ENCODE results near the gene LRRC71.
"Not testable (repeated sequence)": the region's sequence is repeated elsewhere in the genome, so short reads cannot be mapped to it uniquely, and the experiment has no call there.

LRRC71 gene

DNA sequence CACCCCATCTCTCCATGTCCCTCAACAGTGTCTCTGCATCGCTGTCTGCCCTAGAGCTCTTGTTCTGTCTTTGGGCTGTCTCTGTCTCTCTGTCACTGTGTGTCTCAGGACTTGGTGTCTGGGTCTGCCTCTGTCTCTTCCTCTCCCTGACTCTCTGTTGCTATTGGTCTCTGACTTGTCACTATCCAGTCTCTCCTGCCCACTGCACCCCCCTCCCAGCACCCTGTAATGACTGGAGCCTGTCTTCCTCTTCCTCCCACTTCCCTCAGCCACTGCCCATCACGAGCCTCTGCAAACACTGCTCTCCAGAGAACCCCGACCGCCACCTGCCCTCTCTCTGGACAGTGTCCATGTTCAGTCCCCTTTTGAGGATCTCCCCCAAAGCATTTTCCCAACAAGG lies 14.8 kb upstream of the LRRC71 start:
- DNase-seq (ENCODE audit: low spot score), result no peak

GRCh38 chr1:156906206-156906906 lies 14.1 kb upstream of the LRRC71 start:
- no peak for DNase-seq (ENCODE audit: low spot score)

DNA sequence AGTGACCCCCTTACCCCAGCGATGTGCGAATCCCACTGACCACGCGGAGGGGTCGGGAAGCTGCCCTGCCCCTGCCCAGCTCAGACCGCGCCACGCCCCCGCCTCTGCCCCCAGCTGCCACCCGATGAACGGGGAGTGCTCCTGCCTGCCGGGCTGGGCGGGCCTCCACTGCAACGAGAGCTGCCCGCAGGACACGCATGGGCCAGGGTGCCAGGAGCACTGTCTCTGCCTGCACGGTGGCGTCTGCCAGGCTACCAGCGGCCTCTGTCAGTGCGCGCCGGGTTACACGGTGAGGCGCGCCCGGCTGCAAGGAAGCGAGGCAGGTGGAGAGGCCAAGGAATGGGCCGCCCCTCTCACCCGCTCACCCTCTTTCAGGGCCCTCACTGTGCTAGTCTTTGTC lies 11.9 kb upstream of the LRRC71 start:
- no peak for DNase-seq (ENCODE audit: low spot score)

DNA sequence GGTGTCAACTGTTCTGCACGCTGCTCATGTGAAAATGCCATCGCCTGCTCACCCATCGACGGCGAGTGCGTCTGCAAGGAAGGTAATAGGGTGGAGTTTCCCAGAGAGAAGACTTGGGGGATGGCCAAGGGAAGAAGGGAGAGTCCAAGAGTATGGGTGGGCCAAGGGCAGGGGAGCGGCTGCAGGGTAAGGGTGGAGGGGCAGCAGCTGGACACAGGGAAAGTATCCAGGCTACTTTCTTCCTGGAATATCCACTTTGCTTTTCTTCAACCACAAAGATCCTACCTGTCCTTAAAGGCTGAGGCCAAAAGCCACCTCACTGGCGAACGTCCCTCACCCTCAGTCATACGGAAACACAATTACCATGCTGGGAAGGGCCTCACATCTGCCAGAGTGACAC lies 11.5 kb upstream of the LRRC71 start:
- no peak for DNase-seq (ENCODE audit: low spot score)

- DNase-seq (ENCODE audit: low spot score), result no peak
Observed at GRCh38 chr1:156909671-156910070, 10.8 kb upstream of the LRRC71 start.

DNA sequence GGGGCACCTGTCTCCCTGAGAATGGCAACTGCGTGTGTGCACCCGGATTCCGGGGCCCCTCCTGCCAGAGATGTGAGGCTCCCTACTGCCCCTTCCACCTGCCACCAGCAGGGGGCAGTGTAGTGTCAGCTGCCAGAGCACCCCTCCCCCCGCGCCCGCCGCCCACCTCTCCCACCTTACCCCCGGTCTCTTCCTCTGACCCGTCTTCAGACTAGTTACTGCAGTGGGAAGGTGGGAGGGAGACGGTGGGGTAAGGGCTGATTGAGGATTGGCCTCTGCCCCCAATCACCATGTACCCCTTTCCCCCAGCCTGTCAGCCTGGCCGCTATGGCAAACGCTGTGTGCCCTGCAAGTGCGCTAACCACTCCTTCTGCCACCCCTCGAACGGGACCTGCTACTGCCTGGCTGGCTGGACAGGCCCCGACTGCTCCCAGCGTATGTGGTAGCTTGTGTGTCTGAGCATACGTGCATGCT lies 10.1 kb upstream of the LRRC71 start:
- DNase-seq (ENCODE audit: low spot score), result peak; percentile 44

GRCh38 chr1:156911577-156912298 lies 8.7 kb upstream of the LRRC71 start:
- DNase-seq (ENCODE audit: low spot score), result no peak

- no peak for DNase-seq (ENCODE audit: low spot score)
Observed at GRCh38 chr1:156912310-156912709, 8.1 kb upstream of the LRRC71 start.

GRCh38 chr1:156912861-156913808 lies 7.3 kb upstream of the LRRC71 start:
- DNase-seq (ENCODE audit: low spot score), result no peak

DNA sequence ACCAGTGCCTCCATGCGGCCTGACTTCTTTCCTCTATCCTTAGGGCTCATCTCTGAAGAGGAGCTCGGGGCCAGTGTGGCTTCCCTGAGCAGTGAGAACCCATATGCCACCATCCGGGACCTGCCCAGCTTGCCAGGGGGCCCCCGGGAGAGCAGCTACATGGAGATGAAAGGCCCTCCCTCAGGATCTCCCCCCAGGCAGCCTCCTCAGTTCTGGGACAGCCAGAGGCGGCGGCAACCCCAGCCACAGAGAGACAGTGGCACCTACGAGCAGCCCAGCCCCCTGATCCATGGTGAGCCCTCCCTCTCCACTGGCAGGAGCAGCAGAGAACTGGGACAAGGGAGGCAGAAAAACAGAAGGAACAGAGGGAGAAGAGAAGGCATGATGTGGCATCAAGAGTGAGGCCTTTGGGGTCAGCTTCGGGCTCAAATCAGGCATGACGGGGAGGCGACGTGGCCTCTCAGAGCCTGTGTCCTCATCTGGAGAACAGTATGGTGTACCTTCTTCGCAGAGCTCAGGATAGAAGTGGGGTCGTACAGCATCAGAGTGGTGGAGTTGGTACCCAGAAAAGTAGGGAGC lies 6.5 kb upstream of the LRRC71 start:
- no peak for DNase-seq (ENCODE audit: low spot score)

DNA sequence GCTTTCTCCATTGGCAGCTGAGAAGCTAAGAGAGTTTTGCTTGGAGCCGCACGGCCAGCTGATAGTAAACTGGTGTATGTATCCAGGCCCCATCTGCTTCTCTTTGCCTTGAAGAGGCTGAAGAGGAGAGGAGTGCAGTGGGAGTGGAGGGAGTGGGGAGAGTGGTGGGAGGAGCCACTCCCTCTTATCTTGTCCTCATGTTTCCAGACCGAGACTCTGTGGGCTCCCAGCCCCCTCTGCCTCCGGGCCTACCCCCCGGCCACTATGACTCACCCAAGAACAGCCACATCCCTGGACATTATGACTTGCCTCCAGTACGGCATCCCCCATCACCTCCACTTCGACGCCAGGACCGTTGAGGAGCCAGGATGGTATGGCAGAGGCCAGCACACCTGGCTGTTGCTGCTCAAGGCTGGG lies 6.0 kb upstream of the LRRC71 start:
- no peak for DNase-seq (ENCODE audit: low spot score)

- no peak for DNase-seq (ENCODE audit: low spot score)
Observed at GRCh38 chr1:156921053-156921529, 659 bp downstream of the LRRC71 start.

- no peak for DNase-seq (ENCODE audit: low spot score)
Observed at GRCh38 chr1:156922986-156923669, 2.7 kb downstream of the LRRC71 start.

GRCh38 chr1:156923670-156924477 lies 3.4 kb downstream of the LRRC71 start:
- DNase-seq (ENCODE audit: low spot score), result no peak

DNA sequence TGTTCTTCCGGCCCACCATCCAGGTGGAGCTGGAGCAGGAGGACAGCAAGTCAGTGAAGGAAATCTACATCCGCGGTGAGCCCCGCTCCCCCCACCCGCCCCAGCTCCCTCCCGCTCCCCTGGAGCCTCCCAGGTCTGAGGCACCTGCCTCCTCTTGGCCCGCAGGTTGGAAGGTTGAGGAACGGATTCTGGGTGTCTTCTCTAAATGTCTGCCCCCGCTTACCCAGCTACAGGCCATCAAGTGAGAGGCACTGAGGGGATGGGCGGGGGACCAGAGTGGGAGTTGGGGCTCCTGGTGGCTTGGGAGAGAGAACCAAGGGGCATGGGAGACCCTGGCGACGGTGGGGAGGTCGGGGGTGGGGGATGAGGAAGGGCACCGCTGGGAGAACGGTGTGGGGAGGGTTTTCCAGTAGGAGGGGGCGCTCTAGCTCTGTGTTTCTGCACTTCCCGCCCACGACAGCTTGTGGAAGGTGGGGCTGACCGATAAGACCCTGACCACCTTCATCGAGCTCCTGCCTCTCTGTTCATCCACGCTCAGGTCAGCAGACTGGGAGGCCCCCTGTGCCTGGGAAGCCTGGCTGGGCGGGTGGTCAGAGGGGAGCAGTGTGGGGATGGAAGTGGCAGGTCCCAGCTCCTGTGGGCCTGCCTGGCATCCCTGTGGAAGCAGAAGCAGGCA lies 4.2 kb downstream of the LRRC71 start:
- no peak for DNase-seq (ENCODE audit: low spot score)

DNA sequence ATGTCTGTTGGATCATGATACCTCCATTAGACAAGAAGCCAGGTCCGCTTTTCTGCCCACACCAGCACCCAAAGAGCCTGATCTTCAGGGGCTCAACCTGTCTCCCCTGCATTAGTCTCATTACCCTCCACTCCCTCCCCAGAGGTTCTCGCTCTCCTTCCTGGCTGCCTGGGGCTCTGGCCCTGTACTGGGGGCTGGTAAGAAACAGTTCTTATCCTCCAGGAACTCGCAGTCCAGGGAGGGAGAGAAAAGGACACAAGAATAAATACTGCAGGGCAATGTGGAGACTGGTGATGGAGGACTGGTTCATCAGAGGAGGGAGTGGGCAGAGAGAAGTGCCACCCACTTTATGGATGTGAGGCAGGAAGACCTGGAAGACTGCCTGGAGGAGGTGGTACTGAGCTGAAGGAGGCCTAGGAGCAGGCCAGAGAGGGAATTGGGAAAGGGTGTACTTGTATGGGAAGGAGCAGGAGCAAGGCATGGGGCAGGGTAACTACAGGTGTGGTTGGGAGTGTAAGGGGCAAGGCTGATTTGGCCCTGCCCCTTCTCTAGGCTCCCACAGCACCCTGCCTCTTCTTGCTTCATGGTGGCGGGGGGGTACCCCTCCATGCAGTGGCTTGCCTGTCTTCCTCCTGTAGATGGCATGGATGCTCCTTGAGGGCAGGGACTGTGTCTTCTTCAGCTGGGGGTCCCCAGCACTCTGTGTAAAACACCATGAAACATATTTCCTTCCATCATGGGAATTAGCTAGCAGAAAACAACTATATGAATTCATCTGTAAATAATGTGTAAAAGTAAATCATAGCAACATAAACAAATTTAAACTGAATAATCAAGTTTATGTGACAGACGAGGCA lies 5.0 kb downstream of the LRRC71 start:
- no peak for DNase-seq (ENCODE audit: low spot score)

- peak; percentile 10 for DNase-seq (ENCODE audit: low spot score)
Observed at GRCh38 chr1:156926175-156926574, 5.7 kb downstream of the LRRC71 start.

- DNase-seq (ENCODE audit: low spot score), result not testable (repeated sequence)
Observed at GRCh38 chr1:156926695-156927094, 6.3 kb downstream of the LRRC71 start.
